ENCODE measurements around the gene ACVR1.
"Not testable (repeated sequence)": the region's sequence is repeated elsewhere in the genome, so short reads cannot be mapped to it uniquely, and the experiment has no call there.

The ACVR1 gene

DNA sequence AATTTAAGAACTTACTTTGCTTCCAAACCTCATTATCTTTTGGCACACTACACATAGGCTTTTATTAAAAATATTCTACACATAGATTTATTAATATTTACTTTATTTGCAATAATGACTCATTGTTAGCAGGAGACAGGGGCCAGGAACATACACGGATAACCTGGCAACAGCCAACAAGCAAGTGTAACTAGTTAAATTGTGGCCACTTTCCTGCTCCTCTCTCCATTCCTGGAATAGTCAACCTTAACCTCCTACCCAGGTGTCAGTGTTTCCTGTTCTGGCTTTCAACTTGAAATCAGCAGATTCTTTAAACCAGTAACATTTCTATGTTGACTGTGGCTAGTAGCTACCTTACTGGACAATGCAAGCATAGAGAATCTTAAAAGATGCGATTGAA is 26.5 kb downstream of the ACVR1 start:
- ATAC-seq: no peak

DNA sequence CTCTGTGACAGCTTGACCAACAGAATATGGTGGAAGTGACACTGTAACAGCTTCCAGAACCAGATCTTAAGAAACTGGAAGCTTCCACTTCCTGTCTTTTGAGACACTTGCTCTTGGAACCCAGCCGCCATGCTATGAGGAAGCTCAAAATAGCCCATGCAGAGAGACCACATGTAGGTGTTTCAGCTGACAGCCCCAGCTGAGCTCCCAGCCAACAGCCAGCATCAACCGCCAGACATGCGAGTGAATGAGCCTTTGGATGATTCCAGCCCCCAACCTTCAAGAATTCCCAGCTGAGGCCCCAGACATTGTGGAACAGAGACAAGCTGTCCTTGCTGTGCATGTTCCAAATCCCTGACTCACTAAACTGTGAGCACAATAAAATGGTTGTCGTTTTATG is 27.9 kb downstream of the ACVR1 start:
- ATAC-seq: no peak

DNA sequence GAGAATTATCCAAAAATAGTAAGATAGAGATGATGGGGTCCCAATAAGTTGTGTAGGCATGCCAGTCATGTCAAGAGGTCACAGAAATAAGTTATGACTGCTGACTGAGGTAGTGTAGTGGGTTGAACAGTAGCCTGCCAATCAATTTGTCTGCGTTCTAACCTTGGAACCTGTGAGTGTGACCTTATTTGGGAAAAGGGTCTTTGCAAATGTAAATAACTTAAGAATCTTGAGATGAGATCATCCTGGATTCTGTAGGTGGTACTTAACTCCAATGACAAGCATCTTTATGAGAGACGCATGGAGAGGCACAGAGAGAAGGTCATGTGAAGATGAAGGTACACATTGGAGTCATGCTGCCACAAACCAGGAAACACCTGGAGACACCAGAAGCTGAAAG is 31.0 kb downstream of the ACVR1 start:
- no peak for ATAC-seq

DNA sequence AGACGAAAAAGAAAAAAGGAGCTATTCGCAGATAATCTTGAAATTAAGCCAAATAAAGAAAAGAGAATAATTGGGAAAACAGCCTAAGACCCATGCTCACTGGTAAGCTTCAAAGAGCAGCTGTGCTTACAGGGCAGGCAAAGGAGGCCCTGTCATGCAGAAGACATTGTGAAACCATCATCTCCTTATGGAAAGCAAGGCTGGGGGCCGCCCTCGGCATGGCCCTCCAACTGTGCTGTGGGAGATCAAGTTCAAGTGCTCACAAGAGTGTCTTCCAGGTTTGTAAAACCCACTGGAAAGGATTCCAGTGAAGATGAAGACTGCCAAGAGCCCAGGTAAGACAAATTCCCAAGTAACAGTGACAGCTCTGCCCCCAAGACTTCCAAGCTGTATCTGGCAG is 32.2 kb downstream of the ACVR1 start:
- ATAC-seq: no peak

DNA sequence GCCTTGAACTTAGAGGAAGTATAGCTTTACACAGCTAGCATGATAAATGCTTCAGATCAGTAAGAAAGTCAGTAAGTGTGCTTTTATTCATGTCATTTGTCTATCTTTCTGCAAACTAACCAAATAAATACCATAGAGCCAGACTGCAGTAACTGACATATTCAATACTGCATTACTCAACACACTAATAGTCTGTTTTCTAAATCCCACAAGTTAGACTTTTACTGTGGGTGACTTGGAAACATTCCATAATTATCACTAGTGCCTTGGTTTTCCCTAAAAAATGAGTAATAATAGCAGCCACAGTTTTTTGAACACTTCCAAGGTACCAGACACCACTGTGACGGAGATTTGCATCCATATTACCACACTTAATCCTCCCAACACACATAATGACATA is 33.0 kb downstream of the ACVR1 start:
- ATAC-seq: no peak

DNA sequence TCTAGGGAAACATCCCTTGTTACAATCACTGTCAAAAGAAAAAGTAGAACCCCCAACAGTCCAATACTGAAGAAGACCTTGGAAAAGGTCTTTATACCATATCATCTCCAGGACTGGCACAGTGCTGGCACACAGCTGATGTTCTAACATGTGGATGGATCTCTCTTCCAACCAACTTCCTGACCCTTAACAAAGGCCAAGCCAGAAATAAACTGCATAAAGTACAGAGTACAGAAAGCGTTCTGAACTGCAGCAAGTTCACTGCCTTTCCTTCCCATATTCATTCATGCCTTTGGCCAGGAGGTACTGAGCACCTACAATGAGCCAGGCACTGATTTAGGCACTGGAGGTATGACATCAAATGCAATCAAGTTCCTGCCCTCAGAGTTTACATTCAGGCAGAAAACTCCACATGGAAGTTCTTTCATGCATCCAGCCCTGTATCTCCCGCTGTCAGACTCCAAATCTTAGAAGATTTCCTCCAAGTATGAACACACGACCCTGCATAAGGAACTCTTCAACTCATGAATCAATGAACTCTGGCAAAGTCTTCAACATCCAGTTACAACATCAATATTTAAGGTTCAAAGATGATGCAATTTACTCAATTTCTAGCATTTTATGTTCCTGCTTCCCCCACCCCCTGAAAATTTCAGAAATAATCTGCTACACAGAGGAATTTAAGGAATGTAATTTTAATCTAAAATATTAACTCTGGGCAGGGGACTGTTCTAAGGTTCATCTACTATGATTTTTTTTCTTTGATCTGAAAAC is 33.8 kb downstream of the ACVR1 start:
- ATAC-seq: no peak

DNA sequence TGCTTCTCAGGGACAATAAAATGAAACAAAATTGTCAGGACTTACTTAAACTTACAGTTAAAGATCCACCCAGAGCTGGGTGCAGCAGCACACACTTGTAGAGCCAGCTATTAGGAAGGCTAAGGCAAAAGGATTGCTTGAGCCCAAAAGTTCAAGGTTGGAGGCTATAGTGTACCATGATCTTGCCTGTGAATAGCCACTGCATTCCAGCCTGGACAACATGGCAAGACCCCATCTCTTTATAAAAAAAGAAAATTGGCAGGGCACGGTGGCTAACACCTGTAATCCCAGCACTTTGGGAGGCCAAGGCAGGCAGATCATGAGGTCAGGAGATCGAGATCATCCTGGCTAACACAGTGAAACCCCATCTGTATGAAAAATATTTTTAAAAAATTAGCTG is 34.6 kb downstream of the ACVR1 start:
- ATAC-seq: no peak

DNA sequence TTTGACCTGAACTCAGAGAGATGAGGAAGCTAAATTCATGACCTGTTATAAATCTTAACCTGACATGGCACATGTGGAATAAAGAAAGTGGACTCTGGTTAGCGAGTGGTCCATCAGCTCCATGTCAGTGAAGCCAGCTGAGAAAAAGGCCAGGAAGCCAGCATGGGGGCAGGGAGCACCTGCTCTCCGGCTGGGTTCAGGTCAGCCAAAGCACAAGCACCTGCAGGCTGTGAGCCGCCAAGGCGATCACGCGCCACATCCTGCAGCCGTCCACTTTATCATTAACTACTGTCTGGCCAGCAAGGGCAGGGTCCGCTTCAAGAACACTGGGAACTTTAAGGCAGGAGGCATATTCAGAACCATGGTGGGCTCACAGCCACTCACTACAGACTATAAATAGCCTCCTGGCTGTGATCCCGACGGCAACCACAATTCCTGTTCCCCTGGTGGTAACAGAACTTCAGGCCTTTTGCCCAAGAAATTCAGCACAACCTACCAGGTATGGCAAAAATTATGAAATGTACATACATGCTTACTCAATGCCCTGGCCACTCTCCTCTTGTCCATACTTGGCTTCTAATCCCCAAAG is 35.5 kb downstream of the ACVR1 start:
- no peak for ATAC-seq

DNA sequence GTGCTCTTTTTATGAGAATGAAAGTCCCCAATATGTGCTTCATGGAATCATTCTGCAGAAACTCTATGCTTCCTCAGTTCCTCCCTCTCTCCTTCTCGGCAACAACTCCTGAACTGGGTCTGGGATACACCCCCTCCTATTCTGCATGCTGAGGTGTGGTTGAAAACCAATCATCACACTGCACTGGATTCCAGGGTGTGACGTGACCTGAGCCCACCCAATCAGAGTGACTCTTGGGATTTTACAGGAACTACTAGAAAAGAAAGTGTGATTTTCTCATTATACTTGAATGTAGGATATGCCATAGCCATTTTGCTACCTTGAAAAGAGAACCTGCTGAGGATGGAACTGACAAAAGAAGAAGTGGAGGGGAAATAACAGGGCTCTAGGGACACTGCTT is 36.3 kb downstream of the ACVR1 start:
- no peak for ATAC-seq

DNA sequence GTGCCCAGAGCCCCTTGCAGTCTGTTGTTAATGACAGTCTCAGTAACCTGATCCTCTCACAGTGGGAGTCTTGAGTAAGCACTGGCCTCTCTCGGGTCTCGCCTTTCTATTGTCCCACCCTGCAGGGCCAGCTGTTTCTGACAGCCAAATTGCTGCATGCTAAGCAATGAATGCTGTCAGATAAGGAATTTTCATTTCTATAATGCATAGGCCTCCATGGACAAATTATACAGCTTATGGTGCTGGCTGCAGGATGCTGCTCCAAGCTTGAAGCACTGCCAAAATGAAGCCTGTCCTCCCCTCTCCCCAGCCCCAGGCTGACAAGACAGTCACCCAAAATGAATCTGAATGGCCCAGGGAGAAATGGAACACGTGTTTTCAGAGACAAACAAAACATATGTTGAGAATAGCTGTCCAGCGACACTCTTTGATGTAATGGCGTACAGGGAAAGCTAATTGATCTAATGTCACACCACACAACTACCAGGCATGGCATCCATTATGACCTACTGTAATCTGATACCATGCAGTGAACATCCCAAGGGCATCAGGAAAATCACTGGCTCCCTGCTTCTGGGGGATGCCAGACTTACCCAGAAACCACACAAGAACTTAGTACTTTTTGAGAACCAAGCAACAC is 36.8 kb downstream of the ACVR1 start:
- no peak for ATAC-seq

DNA sequence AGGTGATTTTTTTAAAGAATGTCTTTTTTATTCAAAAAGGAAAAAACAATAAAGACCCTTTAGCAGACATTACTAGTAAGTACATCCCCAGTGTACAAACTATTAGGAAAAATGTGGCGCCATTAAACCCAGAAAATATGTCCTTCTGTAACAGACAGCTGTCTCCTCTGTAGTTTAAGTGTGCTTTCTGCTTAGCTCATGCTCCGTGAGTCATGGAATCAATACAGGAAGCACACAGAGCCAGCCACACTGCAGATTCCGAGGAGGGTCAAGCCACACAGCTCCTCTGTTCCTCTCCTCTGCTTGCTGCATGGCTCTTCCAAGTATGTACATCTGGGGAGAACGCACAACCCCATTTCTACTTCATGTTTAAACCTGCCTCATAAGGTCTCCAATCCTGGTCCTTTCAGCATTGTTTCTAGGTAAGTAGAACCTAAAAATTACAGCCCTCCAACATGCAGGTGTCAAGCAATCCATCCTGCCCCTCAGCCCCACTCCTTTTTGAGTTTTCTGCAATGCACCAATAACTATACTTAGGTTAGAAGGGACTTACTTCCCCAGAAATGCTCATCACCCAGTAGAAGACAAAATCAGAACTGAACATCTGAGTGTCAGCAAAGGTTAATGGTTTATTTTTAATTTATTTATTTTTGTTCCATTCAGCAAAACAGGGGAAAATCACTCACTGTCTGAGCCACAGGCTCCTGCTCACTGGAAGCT is 37.5 kb downstream of the ACVR1 start:
- ATAC-seq: peak; percentile 71 to 85

DNA sequence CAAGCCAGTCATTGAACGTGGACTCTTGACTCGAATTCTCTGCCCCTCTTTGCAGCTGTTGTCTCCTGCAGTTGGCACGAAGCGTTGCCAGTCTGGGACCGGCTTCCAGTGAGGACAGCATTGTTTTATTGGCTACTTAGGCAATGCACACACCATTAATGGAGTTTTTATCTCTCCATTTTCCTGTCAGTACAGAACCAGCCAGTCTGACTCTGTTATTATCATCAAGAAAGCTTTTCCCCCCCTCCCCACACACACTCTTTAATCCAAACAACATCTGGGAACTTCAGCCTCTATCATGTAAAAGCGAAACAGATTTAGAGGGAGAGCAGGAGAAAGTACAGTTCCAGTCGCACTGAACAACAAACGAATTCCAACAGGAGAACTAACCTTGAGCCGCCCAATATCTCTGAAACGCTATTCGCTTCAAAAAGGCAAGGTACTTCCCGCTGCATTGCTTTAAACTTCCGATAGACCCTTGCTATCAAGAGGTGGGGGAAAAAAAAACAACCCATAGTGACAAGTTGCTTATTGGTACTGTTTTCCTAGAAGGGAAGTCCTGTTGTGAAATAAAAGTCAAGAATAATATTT is 38.2 kb downstream of the ACVR1 start:
- ATAC-seq: no peak

DNA sequence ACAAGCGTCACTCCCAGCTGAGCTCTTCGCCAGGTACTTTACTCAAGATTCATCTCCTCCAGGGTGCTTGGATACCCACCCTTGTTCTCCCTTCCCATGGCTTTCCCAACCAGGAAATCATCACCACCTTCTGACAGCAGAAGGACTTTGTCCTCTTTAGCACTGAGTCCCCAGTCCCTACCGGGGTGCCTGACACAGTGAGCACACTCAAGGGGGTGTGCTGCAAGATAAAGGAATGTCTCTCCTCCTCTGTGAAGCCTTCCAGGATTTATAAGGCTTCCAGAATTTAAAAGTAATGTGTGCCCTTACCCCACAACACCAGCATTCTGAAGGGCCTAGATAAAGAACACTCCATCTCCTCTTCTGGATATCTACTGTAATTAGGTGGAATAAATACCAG is 39.6 kb downstream of the ACVR1 start:
- ATAC-seq: no peak

DNA sequence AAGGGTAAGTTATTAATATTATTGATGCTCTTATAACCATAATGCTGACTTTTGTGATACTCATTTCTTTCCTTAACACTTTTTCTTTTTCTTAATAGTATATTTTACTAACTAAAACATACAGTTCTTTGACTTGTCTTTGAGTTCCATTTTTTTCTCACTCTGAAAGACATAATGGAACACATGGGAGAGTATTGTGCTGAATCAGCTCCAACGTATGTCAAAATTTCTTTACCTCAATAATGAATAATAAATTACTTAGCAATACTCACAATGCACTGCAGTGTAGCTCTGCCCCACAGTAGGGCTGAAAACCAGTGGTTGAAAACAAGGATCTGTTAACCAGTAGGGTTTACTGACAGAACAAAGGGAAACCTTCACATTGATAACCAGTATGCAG is 40.7 kb downstream of the ACVR1 start:
- ATAC-seq: no peak

DNA sequence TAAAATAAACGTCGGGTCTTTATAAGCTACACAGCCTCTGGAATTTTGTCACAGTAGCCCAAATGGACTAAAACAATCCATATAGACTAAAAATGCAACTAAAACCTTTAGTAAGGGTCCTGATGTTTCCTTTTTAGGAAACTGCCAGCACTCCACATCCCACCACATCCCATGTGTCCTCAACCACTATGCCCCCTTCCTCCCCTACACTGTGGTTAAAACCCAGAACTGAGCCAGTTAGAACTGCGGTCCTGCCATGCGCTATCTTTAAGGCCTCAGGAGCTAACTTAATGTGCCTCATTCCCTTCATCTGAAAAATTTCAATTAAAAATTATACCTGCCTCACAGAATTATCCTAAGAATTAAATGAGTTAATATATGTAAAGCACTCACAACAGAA is 41.1 kb downstream of the ACVR1 start:
- ATAC-seq: no peak

DNA sequence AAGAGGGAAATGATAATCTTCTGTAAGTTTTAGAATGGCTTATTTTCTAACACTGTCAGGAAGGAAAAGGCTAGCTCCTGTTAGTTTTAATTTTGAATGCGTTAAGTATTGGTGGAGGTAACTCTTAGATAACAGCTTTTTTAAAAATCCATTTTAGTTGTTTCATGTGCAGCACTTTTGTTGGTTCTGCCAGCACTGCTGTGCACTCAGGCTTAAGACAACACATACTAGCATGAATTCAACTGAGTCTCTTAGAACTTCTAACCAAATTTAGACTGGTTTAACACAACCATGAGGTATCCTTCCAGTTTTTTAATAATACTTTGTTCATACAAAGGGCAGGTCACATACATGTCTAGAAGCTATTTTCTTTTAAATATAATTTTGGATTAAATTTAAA is 42.4 kb downstream of the ACVR1 start:
- no peak for ATAC-seq

DNA sequence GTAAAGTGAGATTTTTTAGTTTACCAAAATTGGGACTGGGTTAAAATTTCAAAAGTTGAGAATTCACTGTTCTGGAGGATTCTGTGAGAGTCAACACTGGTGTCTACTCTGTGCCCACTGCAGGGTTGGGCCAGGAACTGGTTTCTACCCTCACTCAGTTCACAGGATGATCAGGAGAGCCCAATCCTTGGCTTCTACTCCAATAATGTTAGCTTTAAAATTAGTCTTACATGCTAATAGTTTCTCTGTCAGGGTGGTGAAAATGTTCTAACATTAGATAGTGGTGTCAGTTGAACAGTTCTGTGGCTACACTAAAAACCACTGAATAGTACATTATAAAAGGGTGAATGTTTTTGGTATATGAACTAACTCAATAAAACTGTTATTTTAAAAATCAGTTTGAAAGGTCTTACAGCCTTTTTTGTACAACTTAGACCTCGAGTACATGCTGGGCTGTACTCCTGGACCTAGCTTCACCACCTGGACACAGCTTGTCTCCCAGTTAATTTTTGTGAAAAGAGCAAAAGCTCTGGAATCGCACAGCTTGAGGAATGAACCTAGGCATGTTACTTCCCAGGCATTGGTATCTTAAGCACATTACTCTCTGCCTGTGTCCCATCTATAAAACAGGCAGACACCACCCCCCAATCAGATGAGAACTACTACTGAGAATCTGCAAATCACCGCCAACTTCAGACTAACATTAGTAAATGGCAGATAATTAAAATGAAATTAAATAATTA is 44.4 kb downstream of the ACVR1 start:
- no peak for ATAC-seq

DNA sequence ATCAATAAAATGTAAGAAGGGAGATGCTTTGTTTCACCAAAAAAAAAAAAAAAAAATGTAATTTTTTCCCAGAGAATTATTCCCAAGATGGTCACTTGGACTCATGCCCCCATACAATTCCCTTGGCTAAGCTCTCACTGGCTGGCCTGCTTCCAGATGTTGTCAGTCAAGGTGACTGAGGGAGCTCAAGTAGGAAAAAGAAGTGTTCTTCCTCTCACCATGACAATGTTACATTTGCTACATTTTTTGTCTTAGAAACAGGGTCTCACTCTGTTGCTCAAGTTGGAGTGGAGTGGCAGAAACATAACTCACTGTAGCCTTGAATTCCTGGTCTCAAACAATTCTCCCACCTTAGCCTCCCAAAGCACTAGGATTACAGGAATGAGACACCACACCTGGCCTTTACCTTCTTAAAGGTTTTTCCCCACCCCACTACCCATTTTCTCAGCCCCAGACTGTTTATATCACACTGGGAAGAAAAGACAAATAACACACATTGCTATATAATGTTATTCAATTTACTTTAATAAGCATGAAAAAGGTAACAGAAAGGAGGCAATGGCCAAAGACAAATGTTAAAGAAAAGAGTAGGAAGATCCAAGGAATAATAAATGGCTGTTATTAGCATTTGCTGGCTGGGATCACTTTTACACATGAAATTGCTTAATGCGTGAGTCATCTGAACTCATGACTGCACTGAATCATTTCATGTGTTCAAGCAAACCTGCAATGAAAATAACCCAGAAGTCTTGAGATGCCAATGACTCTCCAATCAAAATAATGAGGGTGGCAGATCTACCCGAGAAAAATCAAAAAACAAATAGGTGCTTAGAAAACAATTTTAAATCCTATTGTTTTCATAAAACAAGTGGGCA is 45.2 kb downstream of the ACVR1 start:
- ATAC-seq: peak; percentile 69 to 75

DNA sequence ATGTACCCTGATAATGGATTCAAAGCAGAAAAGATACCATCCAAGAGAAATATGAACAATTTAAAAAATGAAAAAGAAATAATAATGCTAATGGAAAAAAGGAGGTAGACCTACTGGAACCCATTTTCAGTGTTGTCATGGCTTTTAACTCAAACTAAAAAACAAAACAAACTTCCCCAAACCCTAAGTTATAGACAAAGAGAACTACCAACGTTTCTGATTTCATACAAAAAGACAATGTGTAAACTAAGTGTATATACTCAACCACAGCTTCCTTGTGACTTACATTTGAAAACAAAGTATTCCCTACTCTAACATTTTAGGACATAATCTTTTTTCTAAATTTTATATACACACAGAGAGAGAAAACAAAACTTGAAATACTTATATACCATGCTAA is 45.9 kb downstream of the ACVR1 start:
- ATAC-seq: no peak

DNA sequence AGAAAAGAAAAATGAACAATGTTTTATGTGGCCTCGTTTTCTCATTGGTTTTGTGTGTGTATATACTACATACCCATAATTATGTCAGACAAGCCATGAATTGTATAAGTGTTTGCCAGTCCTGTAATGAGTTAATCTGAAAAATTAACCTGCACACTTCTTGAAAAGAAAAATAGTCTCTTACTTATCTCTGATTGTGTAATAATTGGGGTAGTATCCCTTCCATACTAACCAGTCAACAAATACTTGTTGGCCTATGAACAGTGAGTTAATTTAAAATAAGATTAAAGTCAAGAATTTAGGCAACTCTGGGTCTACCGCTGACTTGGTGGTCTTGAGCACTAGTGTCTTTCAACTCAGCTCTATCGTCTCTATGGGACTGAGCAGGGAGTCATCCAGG is 48.8 kb downstream of the ACVR1 start:
- ATAC-seq: no peak

DNA sequence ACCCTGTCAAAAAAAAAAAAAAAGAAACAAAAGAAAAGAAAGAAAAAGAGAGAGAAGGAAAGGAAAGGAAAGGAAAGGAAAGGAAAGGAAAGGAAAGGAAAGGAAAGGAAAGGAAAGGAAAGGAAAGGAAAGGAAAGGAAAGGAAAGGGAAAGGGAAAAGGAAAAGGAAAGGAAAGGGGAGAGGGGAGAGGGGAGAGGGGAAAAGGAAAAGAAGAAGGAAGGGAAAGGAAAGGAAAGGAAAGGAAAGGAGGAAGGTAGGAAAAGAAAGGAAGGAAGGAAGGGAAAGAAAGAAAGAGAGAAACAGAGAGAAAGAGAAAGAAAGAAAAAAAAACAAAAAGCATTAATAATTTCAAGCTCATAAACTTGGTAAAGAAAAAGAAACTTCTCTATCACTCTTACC is 49.5 kb downstream of the ACVR1 start:
- ATAC-seq: not testable (repeated sequence)

DNA sequence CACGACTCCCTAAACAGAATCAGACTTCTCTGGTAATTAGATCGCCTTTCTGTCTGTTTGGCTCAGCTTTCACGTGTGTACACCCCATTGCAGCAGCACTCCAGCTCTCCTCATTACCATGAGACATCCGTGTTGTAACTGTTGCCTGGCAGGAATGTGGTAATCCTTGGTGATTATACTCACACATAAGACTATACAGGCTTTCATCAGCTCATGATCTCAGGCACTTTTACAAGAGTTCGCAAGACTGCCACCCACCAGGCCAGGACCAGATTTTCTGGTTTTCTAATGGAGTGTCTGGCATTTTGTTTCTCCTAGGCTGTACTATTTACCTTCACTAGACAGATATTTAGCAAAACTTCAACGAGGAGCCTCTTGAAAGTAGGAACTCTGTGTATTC is 50.2 kb downstream of the ACVR1 start:
- no peak for ATAC-seq

Measured in activated CD4-positive, CD25-positive, alpha-beta regulatory T cell treated with anti-CD3 and anti-CD28 coated beads, Interleukin-2, amount 50 U/mL, for 24 hours (primary cell).